Gastroesophageal sphincter (tissue), 3 donors: ENCODE measurements around the gene SDK2.
A peak's percentile ranks its signal among the peaks of the same experiment; 100 is the strongest.

Experiments used
- POLR2AphosphoS5 ChIP-seq: sonication (generic); formaldehyde crosslinking; IDR thresholded peaks from one replicate; pipeline ENCODE4 v1.6.1; 2017; ENCODE audit warnings: antibody characterized with exemption
- TF ChIP-seq, protein P1 (sequence below), 4 experiments: fragments of 200-600 bp in 2 of 4; fragments of 450-650 bp in 2 of 4; sonication (generic) in 1 of 4; IDR thresholded peaks; one replicate each; pipeline ENCODE4 v1.5.1; 2017 to 2019; ENCODE audit warnings: antibody characterized with exemption in 4 of 4, mild to moderate bottlenecking in 2 of 4, moderate library complexity in 2 of 4

DNA sequence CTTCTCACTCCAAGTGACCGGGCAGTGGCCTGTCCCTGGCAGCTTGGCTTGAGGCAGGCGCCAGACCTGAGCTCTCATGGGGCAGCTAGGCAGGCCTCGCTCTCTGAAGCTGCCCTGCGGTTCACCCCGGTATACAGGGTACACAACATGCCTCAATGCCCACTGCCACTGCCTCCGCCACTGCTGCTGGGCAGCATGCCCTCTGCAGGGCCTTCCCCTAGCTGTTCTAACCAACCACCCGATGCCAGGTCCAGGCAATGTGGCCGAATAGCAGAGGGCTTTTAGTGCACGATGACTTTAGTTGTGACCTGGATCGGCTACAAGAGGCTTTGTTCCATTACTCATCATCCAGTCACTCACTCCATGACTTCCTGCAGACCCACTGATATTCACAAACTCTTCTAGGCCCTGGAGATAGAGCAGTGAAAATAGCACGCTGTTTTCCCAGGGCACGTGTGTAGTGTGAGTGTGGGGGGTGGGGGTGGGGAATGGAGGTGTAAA, 352.2 kb downstream of the SDK2 start:
- TF ChIP-seq, protein P1, sequence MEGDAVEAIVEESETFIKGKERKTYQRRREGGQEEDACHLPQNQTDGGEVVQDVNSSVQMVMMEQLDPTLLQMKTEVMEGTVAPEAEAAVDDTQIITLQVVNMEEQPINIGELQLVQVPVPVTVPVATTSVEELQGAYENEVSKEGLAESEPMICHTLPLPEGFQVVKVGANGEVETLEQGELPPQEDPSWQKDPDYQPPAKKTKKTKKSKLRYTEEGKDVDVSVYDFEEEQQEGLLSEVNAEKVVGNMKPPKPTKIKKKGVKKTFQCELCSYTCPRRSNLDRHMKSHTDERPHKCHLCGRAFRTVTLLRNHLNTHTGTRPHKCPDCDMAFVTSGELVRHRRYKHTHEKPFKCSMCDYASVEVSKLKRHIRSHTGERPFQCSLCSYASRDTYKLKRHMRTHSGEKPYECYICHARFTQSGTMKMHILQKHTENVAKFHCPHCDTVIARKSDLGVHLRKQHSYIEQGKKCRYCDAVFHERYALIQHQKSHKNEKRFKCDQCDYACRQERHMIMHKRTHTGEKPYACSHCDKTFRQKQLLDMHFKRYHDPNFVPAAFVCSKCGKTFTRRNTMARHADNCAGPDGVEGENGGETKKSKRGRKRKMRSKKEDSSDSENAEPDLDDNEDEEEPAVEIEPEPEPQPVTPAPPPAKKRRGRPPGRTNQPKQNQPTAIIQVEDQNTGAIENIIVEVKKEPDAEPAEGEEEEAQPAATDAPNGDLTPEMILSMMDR (IDR thresholded peaks at IDR 0.05) = no peak
- peak; percentile 56 for TF ChIP-seq POLR2AphosphoS5
